Mesenchymal stem cell (in vitro differentiated cells and primary cell): ENCODE measurements around the gene TMPRSS4.

ENCODE experiments used
- DNase-seq: peaks from one replicate; pipeline ENCODE4 v3.0.0-alpha.2; 2013
- H2AFZ ChIP-seq: one replicate; pipeline ENCODE4 v1.6.1; 2013; ENCODE audit warnings: low read depth, mild to moderate bottlenecking, control low read depth, inconsistent platforms, low read length, moderate library complexity
- H2AK5ac ChIP-seq: 2 replicates; pipeline ENCODE4 v1.6.1; 2013; ENCODE audit warnings: low read length, moderate library complexity, mild to moderate bottlenecking, inconsistent platforms; ENCODE audit not compliant: severe bottlenecking
- H2BK120ac ChIP-seq: one replicate; pipeline ENCODE4 v1.6.1; 2013; ENCODE audit warnings: low read depth, mild to moderate bottlenecking, inconsistent platforms, low read length, moderate library complexity
- H2BK12ac ChIP-seq, 2 experiments: one replicate each; pipeline ENCODE4 v1.6.1; 2013; ENCODE audit warnings: inconsistent platforms in 2 of 2, low read length in 2 of 2, mild to moderate bottlenecking in 2 of 2, moderate library complexity in 2 of 2, control low read depth in 1 of 2
- H2BK15ac ChIP-seq: one replicate; pipeline ENCODE4 v1.6.1; 2013; ENCODE audit warnings: mild to moderate bottlenecking, low read depth, inconsistent platforms; ENCODE audit not compliant: poor library complexity, severe bottlenecking
- H2BK5ac ChIP-seq: 2 replicates; pipeline ENCODE4 v1.6.1; 2013; ENCODE audit warnings: low read depth, mild to moderate bottlenecking, low read length, control low read depth, inconsistent platforms; ENCODE audit not compliant: poor library complexity, severe bottlenecking
- H3K14ac ChIP-seq, 2 experiments: one replicate each; pipeline ENCODE4 v1.6.1; 2013; ENCODE audit warnings: inconsistent platforms in 2 of 2, low read length in 2 of 2, control low read depth in 1 of 2, mild to moderate bottlenecking in 1 of 2, moderate library complexity in 1 of 2
- H3K18ac ChIP-seq, 2 experiments: one replicate each; pipeline ENCODE4 v1.6.1; 2013; ENCODE audit warnings: inconsistent platforms in 2 of 2, low read length in 2 of 2, control low read depth in 1 of 2, low read depth in 1 of 2, mild to moderate bottlenecking in 1 of 2
- H3K23ac ChIP-seq, 2 experiments: one replicate each; pipeline ENCODE4 v1.6.1; 2013; ENCODE audit warnings: inconsistent platforms in 2 of 2, low read length in 2 of 2, mild to moderate bottlenecking in 2 of 2, moderate library complexity in 2 of 2, control low read depth in 1 of 2
- H3K27ac ChIP-seq: 2 replicates; pipeline ENCODE4 v1.5.1; 2013; ENCODE audit warnings: mild to moderate bottlenecking, moderate library complexity, low read length, control low read depth, inconsistent platforms; ENCODE audit not compliant: poor library complexity, severe bottlenecking
- H3K27me3 ChIP-seq, 2 experiments: 2 replicates each; pipeline versions ENCODE4 v1.6.1 to v1.7.0; 2013; ENCODE audit warnings: low read length in 2 of 2, mild to moderate bottlenecking in 2 of 2, moderate library complexity in 2 of 2, control low read depth in 1 of 2, inconsistent platforms in 1 of 2; ENCODE audit not compliant: control insufficient read depth in 1 of 2, insufficient read depth in 1 of 2
- H3K36me3 ChIP-seq, 2 experiments: 2 replicates each; pipeline versions ENCODE4 v1.6.1 to v1.7.0; 2013; ENCODE audit warnings: low read length in 2 of 2, control low read depth in 1 of 2, inconsistent platforms in 1 of 2, low read depth in 1 of 2, mild to moderate bottlenecking in 1 of 2; ENCODE audit not compliant: insufficient read depth in 2 of 2, control insufficient read depth in 1 of 2
- H3K4ac ChIP-seq, 2 experiments: one replicate each; pipeline ENCODE4 v1.6.1; 2013; ENCODE audit warnings: inconsistent platforms in 2 of 2, low read length in 2 of 2, mild to moderate bottlenecking in 2 of 2, moderate library complexity in 2 of 2, control low read depth in 1 of 2, low read depth in 1 of 2
- H3K4me1 ChIP-seq: 2 replicates; pipeline ENCODE4 v1.6.1; 2013; ENCODE audit warnings: low read depth, low read length, control low read depth; ENCODE audit not compliant: control insufficient read depth, insufficient read depth
- H3K4me2 ChIP-seq: 2 replicates; pipeline ENCODE4 v1.6.1; 2013; ENCODE audit warnings: low read length, mild to moderate bottlenecking, inconsistent platforms; ENCODE audit not compliant: poor library complexity, severe bottlenecking
- H3K4me3 ChIP-seq, 2 experiments: 2 replicates each; pipeline versions ENCODE4 v1.5.1 to v1.7.0; 2013; ENCODE audit warnings: low read length in 2 of 2, mild to moderate bottlenecking in 2 of 2, control low read depth in 1 of 2, low read depth in 1 of 2; ENCODE audit not compliant: insufficient read depth in 1 of 2
- H3K79me1 ChIP-seq: replicated peaks from 2 replicates; pipeline ENCODE4 v1.6.1; 2013; ENCODE audit warnings: mild to moderate bottlenecking, control low read depth, low read length, inconsistent platforms; ENCODE audit not compliant: poor library complexity, severe bottlenecking
- H3K9ac ChIP-seq: 2 replicates; pipeline ENCODE4 v1.7.0; 2013; ENCODE audit warnings: mild to moderate bottlenecking, low read length, moderate library complexity
- H3K9me3 ChIP-seq: 2 replicates; pipeline ENCODE4 v1.7.0; 2013; ENCODE audit warnings: mild to moderate bottlenecking, low read length; ENCODE audit not compliant: control insufficient read depth
- H4K8ac ChIP-seq: one replicate; pipeline ENCODE4 v1.6.1; 2013; ENCODE audit warnings: inconsistent platforms, mild to moderate bottlenecking, low read length, moderate library complexity
- H4K91ac ChIP-seq: one replicate; pipeline ENCODE4 v1.6.1; 2013; ENCODE audit warnings: mild to moderate bottlenecking, low read length, inconsistent platforms
- WGBS: methylation state at CpG from one replicate; pipeline ENCODE4 v1.1.7; 2013; ENCODE audit warnings: mixed read lengths; 5-methylcytosine and 5-hydroxymethylcytosine counted together

TMPRSS4 gene

GRCh38 chr11:118142081-118142480 lies 65.2 kb downstream of the TMPRSS4 start:
- no peak overlapping the region for H3K18ac ChIP-seq

GRCh38 chr11:118142809-118143208 lies 65.9 kb downstream of the TMPRSS4 start:
- Histone ChIP-seq H3K4me2 (no peak overlapping the region), H3K27me3 (peaks cover 87 to 98% of the 10 kb centered on the region in 2 experiments), H2AFZ (no peak overlapping the region), H3K4me3 (no peak overlapping the region), H3K23ac (no peak overlapping the region), H3K36me3 (no peaks in the 10 kb centered on the region), H4K91ac (no peak overlapping the region), H2BK120ac (no peak overlapping the region), H2AK5ac (no peak overlapping the region), H2BK12ac (no peak overlapping the region), H2BK15ac (no peak overlapping the region), H2BK5ac (no peak overlapping the region), H3K9me3 (no peaks in the 10 kb centered on the region), H3K14ac (no peak overlapping the region), H3K9ac (no peak overlapping the region), H3K27ac (no peak overlapping the region), H3K79me1 (no peaks in the 10 kb centered on the region), H3K18ac (no peak overlapping the region), H3K4me1 (peaks cover 7% of the 10 kb centered on the region), H4K8ac (no peak overlapping the region), H3K4ac (no peak overlapping the region)
- no peak for DNase-seq
- 42% methylated on average over 6 of the region's 6 CpGs for WGBS

More at GRCh38 chr11:118142081-118142480, 65.2 kb downstream of the TMPRSS4 start:
- no peak overlapping the region for H2BK12ac ChIP-seq
- H3K23ac ChIP-seq = no peak overlapping the region
- H2BK15ac ChIP-seq = no peak overlapping the region
- no peak overlapping the region for H2AFZ ChIP-seq
- H4K8ac ChIP-seq = no peak overlapping the region
- H3K9ac ChIP-seq = no peak overlapping the region
- H3K9me3 ChIP-seq = no peaks in the 10 kb centered on the region
- H2BK120ac ChIP-seq = no peak overlapping the region
- no peaks in the 10 kb centered on the region for H3K79me1 ChIP-seq
- no peak overlapping the region for H3K4ac ChIP-seq
- WGBS = 47% methylated on average over 2 of the region's 2 CpGs
- no peak overlapping the region for H3K14ac ChIP-seq
- peak; percentile 7 for DNase-seq
- H3K4me1 ChIP-seq = peaks cover 7% of the 10 kb centered on the region
- H3K27me3 ChIP-seq = peaks cover 84 to 96% of the 10 kb centered on the region in 2 experiments
- H3K4me3 ChIP-seq = no peak overlapping the region
- no peaks in the 10 kb centered on the region for H3K36me3 ChIP-seq
- no peak overlapping the region for H2BK5ac ChIP-seq
- no peak overlapping the region for H2AK5ac ChIP-seq
- no peak overlapping the region for H4K91ac ChIP-seq
- no peak overlapping the region for H3K4me2 ChIP-seq
- H3K27ac ChIP-seq = no peak overlapping the region

GRCh38 chr11:118143661-118144185 lies 66.8 kb downstream of the TMPRSS4 start:
- H3K18ac ChIP-seq = no peak overlapping the region
- no peak overlapping the region for H3K4me3 ChIP-seq
- peak overlapping the region in 1 of 2 experiments; percentile 49 for H3K4ac ChIP-seq
- no peaks in the 10 kb centered on the region for H3K36me3 ChIP-seq
- no peak overlapping the region for H4K91ac ChIP-seq
- H3K23ac ChIP-seq = no peak overlapping the region
- H2AFZ ChIP-seq = no peak overlapping the region
- H3K27me3 ChIP-seq = peaks cover 89 to 98% of the 10 kb centered on the region in 2 experiments
- no peaks in the 10 kb centered on the region for H3K79me1 ChIP-seq
- no peak overlapping the region for H3K4me2 ChIP-seq
- DNase-seq = no peak
- H2BK120ac ChIP-seq = no peak overlapping the region
- no peaks in the 10 kb centered on the region for H3K9me3 ChIP-seq
- H3K9ac ChIP-seq = no peak overlapping the region
- WGBS = 85% methylated on average over 9 of the region's 12 CpGs
- no peak overlapping the region for H3K27ac ChIP-seq
- no peak overlapping the region for H2AK5ac ChIP-seq
- no peak overlapping the region for H2BK15ac ChIP-seq
- H3K4me1 ChIP-seq = peaks cover 7% of the 10 kb centered on the region
- no peak overlapping the region for H3K14ac ChIP-seq
- no peak overlapping the region for H4K8ac ChIP-seq
- H2BK5ac ChIP-seq = no peak overlapping the region
- H2BK12ac ChIP-seq = no peak overlapping the region

- WGBS = 65% methylated on average over 16 of the region's 20 CpGs
- Histone ChIP-seq H3K14ac (no peak overlapping the region), H4K91ac (no peak overlapping the region), H3K4me2 (no peak overlapping the region), H2BK12ac (no peak overlapping the region), H3K23ac (no peak overlapping the region), H3K79me1 (no peaks in the 10 kb centered on the region), H2AK5ac (no peak overlapping the region), H2BK120ac (no peak overlapping the region), H3K4ac (peak overlapping the region in 1 of 2 experiments; percentile 49), H2BK5ac (no peak overlapping the region), H2AFZ (no peak overlapping the region), H3K4me3 (no peak overlapping the region), H3K9me3 (no peaks in the 10 kb centered on the region), H3K27me3 (peaks cover 89 to 98% of the 10 kb centered on the region in 2 experiments), H3K27ac (no peak overlapping the region), H4K8ac (no peak overlapping the region), H3K18ac (no peak overlapping the region), H3K4me1 (peaks cover 7% of the 10 kb centered on the region), H3K9ac (no peak overlapping the region), H2BK15ac (no peak overlapping the region), H3K36me3 (no peaks in the 10 kb centered on the region)
- no peak for DNase-seq
Observed at GRCh38 chr11:118144301-118145268, 67.7 kb downstream of the TMPRSS4 start.
